Glutamatergic neuron (in vitro differentiated cells): ENCODE measurements around the gene IL11. TPM values are rescaled to one million over a fixed set of nuclear protein-coding genes. Genes with fewer than 3 reads are reported as not detected.
"Not testable (repeated sequence)": the region's sequence is repeated elsewhere in the genome, so short reads cannot be mapped to it uniquely, and the experiment has no call there.

Source experiments
- DNase-seq: peaks from one replicate; pipeline ENCODE4 v3.0.0; 2022
- H3K27ac Mint-ChIP-seq: one replicate; pipeline ENCODE4 v1.8.0; 2020; ENCODE audit warnings: mild to moderate bottlenecking, mixed read lengths, inconsistent platforms; ENCODE audit not compliant: unreplicated experiment
- H3K27me3 Mint-ChIP-seq: one replicate; pipeline ENCODE4 v1.8.0; 2020; ENCODE audit warnings: mild to moderate bottlenecking, moderate library complexity, mixed read lengths, inconsistent platforms; ENCODE audit not compliant: unreplicated experiment
- H3K36me3 Mint-ChIP-seq: one replicate; pipeline ENCODE4 v1.8.0; 2020; ENCODE audit warnings: mild to moderate bottlenecking, mixed read lengths, inconsistent platforms; ENCODE audit not compliant: unreplicated experiment
- H3K4me1 Mint-ChIP-seq: one replicate; pipeline ENCODE4 v1.8.0; 2020; ENCODE audit warnings: mild to moderate bottlenecking, low read depth, mixed read lengths, inconsistent platforms; ENCODE audit not compliant: unreplicated experiment
- H3K4me3 Mint-ChIP-seq: one replicate; pipeline ENCODE4 v1.8.0; 2020; ENCODE audit warnings: mild to moderate bottlenecking, mixed read lengths, inconsistent platforms; ENCODE audit not compliant: unreplicated experiment
- H3K9me3 Mint-ChIP-seq: one replicate; pipeline ENCODE4 v1.8.0; 2020; ENCODE audit warnings: mild to moderate bottlenecking, moderate library complexity, mixed read lengths, inconsistent platforms; ENCODE audit not compliant: unreplicated experiment
- CTCF ChIP-seq: fragments of 200-600 bp; sonication (generic); IDR thresholded peaks from one replicate; pipeline ENCODE4 v1.5.0; 2021; ENCODE audit not compliant: partially characterized antibody, unreplicated experiment
- total RNA-seq: library from RNA; stranded (reverse); fragmentation: NEBNext Ultra II Directional; extraction: Animal tissue kit (Norgen Biotek cat#: 25700); gene quantifications from one replicate; pipeline ENCODE4 v1.2.1, GENCODE V29; 2021; ENCODE audit not compliant: unreplicated experiment

The IL11 gene
- total RNA-seq, 1 donor from 2014 or later = 18.1 TPM

DNA sequence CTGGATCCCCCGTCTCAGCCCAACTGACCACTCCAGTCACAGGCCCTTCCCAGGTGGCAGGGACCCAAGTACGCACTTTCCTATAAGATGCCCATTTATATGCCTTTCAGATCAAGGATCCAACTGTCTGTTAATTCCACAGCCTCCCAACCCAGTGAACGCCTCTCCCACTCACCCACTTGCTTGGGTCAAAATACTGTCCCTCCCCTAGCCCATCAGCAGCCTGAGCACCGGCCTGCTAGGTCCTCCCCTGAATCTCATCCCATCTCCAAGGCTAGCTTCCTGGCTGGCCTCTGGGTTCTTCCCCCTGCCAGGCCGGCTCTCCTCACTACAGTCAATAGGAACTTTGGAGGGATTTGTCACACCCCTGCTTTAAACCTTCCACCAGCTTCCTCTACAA is 35.4 kb upstream of the IL11 start:
- no peak for DNase-seq
- H3K27me3 Mint-ChIP-seq = peaks cover 20% of the 10 kb centered on the region
- H3K4me3 Mint-ChIP-seq = peak overlapping the region; percentile 88
- H3K36me3 Mint-ChIP-seq = peaks cover 12% of the 10 kb centered on the region
- peaks cover 28% of the 10 kb centered on the region for H3K9me3 Mint-ChIP-seq
- H3K27ac Mint-ChIP-seq = peak overlapping the region; percentile 60
- peaks cover 19% of the 10 kb centered on the region for H3K4me1 Mint-ChIP-seq
- no peak for TF ChIP-seq CTCF

- Mint-ChIP-seq H3K4me3 (no peak overlapping the region), H3K27ac (peak overlapping the region; percentile 43), H3K27me3 (peaks cover 11% of the 10 kb centered on the region), H3K4me1 (peaks cover 31% of the 10 kb centered on the region), H3K36me3 (peaks cover 12% of the 10 kb centered on the region), H3K9me3 (peaks cover 25% of the 10 kb centered on the region)
- no peak for TF ChIP-seq CTCF
- DNase-seq = no peak
Observed at GRCh38 chr19:55402509-55402908, 32.2 kb upstream of the IL11 start.

- H3K4me1 Mint-ChIP-seq = peaks cover 28% of the 10 kb centered on the region
- H3K36me3 Mint-ChIP-seq, H3K4me3 Mint-ChIP-seq, H3K27ac Mint-ChIP-seq, DNase-seq, H3K27me3 Mint-ChIP-seq: not testable (repeated sequence)
- peaks cover 22% of the 10 kb centered on the region for H3K9me3 Mint-ChIP-seq
Observed at GRCh38 chr19:55401390-55401789, 31.1 kb upstream of the IL11 start.

GRCh38 chr19:55400281-55401087 is 30.2 kb upstream of the IL11 start:
- Mint-ChIP-seq H3K36me3 (peaks cover under 1% of the 10 kb centered on the region), H3K4me3 (no peak overlapping the region), H3K9me3 (peaks cover 13% of the 10 kb centered on the region), H3K4me1 (peaks cover 19% of the 10 kb centered on the region), H3K27ac (peak overlapping the region; percentile 77), H3K27me3 (peaks cover 3% of the 10 kb centered on the region)
- no peak for TF ChIP-seq CTCF
- no peak for DNase-seq

- DNase-seq = no peak
- H3K36me3 Mint-ChIP-seq = no peaks in the 10 kb centered on the region
- H3K27me3 Mint-ChIP-seq = peaks cover 2% of the 10 kb centered on the region
- H3K27ac Mint-ChIP-seq = no peak overlapping the region
- TF ChIP-seq CTCF = no peak
- H3K4me1 Mint-ChIP-seq = peaks cover 19% of the 10 kb centered on the region
- no peak overlapping the region for H3K4me3 Mint-ChIP-seq
- peaks cover 15% of the 10 kb centered on the region for H3K9me3 Mint-ChIP-seq
Observed at GRCh38 chr19:55398200-55398925, 28.1 kb upstream of the IL11 start.
